NCI-H146 treated with DMSO at 0.1 percent for 48 hours (cell line): ENCODE data around the gene TNRC6A.
"Not testable (repeated sequence)": the region's sequence is repeated elsewhere in the genome, so short reads cannot be mapped to it uniquely, and the experiment has no call there.

Experiments
- DNase-seq: peaks from one replicate; lab custom pipeline; 2025; ENCODE audit not compliant: unreplicated experiment; lab: John Stamatoyannopoulos, UW

TNRC6A gene

GRCh38 chr16:24844101-24845030, 114.9 kb downstream of the TNRC6A start:
- DNase-seq, result no peak

GRCh38 chr16:24845031-24845365, 115.5 kb downstream of the TNRC6A start:
- DNase-seq, result not testable (repeated sequence)

GRCh38 chr16:24845726-24846547, 116.5 kb downstream of the TNRC6A start, which contains the start of gene SLC5A11:
TSS of gene SLC5A11 (plus strand) at chr16:24845963. CDS start at chr16:24858644, 12,681 bp downstream.
- DNase-seq, result no peak

- DNase-seq, result no peak
Measured at GRCh38 chr16:24846548-24847357, 117.3 kb downstream of the TNRC6A start.

GRCh38 chr16:24847358-24847664, 117.9 kb downstream of the TNRC6A start:
- no peak for DNase-seq

- no peak for DNase-seq
Measured at GRCh38 chr16:24848065-24848464, 118.6 kb downstream of the TNRC6A start.

- no peak for DNase-seq
Measured at GRCh38 chr16:24849641-24850040, 120.2 kb downstream of the TNRC6A start.

GRCh38 chr16:24850289-24850938, 121.0 kb downstream of the TNRC6A start:
- DNase-seq, result no peak

GRCh38 chr16:24851700-24852099, 122.2 kb downstream of the TNRC6A start:
- no peak for DNase-seq

- DNase-seq, result no peak
Measured at GRCh38 chr16:24852281-24852721, 122.8 kb downstream of the TNRC6A start.

- DNase-seq, result no peak
Measured at GRCh38 chr16:24853169-24853824, 123.8 kb downstream of the TNRC6A start.

GRCh38 chr16:24853830-24854229, 124.4 kb downstream of the TNRC6A start:
- DNase-seq, result peak; percentile 7

- DNase-seq, result no peak
Measured at GRCh38 chr16:24854607-24855171, 125.2 kb downstream of the TNRC6A start.

GRCh38 chr16:24855678-24856077, 126.2 kb downstream of the TNRC6A start:
- no peak for DNase-seq

- DNase-seq, result not testable (repeated sequence)
Measured at GRCh38 chr16:24856871-24857270, 127.4 kb downstream of the TNRC6A start.

GRCh38 chr16:24858219-24859041, 129.0 kb downstream of the TNRC6A start:
- no peak for DNase-seq

- DNase-seq, result no peak
Measured at GRCh38 chr16:24861461-24861860, 132.0 kb downstream of the TNRC6A start.

GRCh38 chr16:24863582-24864437, 134.4 kb downstream of the TNRC6A start:
- peak; percentile 13 for DNase-seq
